Stimulated activated CD4-positive, alpha-beta T cell treated with anti-CD3 and anti-CD28 coated beads, Interleukin-15, amount 100 ng/mL, for 1 hour (primary cell): ENCODE data around the gene ACTL10.

Source experiments
- DNase-seq, 2 donors: peaks; one replicate each; pipeline ENCODE4 v3.0.0-alpha.2; 2020; ENCODE audit warnings: low read depth in 1 of 2, low spot score in 1 of 2

The ACTL10 gene

DNA sequence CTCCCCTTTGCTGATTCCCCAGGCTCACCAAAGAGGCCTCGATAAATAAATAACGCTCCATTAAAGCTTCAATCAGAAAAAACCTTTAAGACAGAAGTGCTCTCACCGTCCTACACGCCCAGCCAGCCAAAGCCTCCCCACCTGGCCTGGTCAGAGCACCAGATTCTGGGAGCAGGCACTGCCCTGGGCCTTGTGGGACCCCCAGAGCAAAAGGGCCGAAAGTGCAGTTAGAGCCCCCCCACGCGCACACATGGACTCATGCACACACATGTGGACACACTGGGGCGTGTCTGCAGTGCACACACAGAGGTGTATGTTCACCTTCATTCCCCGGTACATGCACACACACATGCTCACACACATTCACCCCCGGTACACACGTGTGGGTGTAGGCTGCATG is 9.4 kb downstream of the ACTL10 start:
- DNase-seq, result no peak

DNA sequence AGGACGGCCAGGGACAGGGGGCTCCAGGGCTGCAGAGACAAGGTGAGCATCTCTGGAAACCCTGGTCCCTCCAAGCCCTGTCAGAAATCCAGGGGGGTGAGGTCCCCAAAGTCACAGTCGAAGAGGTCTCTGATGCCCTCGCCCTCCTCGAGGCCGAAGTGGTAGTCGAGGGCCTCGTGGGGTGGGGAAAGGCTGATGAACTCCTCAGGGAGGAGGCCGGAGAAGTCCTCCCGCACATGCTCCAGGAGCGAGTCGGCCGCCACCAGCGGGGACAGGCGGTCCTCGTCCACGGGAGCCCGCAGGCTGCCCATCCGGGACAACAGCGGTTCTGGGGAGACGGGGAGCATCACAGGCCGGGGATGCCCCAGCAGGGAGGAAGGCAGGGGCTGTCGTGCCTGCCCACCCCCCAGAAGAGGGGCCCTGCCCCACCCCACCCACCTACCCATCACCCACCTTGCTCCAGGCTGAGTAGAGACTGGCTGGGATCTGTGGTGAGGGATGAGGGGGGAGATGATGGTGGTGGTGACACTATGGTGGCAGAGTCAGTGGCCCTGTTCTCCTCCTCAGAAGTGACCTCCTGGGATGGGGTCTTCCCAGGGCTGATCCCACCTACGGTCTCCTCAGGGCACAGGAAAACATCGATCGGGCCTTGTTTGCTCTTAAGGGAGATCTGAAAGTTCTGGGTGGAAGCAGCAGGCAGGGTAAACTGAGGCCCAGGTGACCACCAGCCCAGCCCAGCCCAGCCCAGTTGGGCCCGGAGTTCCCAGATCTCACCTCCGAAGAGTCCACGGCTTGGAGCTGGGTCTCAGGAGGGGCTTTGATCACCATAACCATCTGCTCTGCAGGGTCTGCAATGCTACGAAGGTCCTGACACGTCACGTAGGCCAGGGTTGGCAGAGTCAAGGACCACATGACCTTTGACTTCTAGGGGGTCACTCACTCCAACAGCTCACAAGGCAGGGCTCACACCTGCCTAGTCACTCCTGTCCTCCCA is 10.2 kb downstream of the ACTL10 start:
- DNase-seq, result no peak

- DNase-seq, result no peak
Observed at GRCh38 chr20:33677991-33678702, 11.4 kb downstream of the ACTL10 start.

GRCh38 chr20:33679758-33680485 is 13.2 kb downstream of the ACTL10 start:
- no peak for DNase-seq

DNA sequence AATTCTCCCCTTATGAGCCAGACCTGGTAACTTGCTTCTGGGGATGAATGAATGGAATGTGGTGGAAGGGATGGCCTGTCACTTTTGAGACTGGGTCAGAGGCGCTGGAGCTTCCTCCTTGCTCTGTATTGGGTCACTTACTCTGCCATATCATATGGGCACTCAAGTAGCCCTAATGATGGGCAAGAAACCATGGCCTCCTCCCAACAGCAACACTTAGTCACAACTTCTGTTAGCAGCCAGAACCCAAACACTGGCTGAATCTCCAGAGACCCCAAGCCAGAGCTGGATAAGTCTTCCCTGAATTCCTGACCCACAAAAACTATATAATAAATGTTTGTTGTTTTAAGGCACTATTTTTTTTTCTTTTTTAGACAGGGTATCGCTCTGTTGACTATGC is 13.9 kb downstream of the ACTL10 start:
- no peak for DNase-seq

- DNase-seq, result no peak
Observed at GRCh38 chr20:33681288-33681687, 14.5 kb downstream of the ACTL10 start.

DNA sequence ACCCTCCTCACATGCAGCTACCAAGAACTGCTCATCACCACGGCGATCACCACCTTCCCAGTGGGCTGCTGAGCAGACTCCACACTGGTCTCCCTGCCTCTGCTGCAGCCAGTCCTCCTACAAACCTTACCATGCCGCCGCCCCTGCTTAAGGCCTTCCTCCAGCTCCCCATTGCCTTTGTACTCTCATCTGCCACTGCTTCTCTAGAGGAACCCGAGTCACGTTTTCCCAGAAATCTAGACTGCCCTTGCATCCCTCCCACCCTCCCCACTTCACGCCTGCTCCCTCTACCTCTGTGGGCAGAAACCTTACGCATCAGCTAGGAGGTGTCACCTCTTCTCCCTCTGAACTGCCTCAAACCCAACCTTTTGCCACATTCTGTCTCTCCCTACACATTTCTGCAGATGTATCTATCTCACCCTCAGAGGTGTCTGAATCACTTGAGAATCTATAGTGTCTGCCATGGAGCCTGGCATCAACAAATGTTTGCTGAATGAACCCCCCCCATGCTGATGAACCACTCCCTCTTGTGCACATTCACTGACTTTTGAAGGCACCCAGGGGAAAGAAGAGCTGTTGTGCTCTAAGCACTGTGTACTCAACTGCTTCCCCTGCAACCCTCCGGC is 15.1 kb downstream of the ACTL10 start:
- no peak for DNase-seq

- DNase-seq, result no peak
Observed at GRCh38 chr20:33684533-33685327, 18.0 kb downstream of the ACTL10 start.

DNA sequence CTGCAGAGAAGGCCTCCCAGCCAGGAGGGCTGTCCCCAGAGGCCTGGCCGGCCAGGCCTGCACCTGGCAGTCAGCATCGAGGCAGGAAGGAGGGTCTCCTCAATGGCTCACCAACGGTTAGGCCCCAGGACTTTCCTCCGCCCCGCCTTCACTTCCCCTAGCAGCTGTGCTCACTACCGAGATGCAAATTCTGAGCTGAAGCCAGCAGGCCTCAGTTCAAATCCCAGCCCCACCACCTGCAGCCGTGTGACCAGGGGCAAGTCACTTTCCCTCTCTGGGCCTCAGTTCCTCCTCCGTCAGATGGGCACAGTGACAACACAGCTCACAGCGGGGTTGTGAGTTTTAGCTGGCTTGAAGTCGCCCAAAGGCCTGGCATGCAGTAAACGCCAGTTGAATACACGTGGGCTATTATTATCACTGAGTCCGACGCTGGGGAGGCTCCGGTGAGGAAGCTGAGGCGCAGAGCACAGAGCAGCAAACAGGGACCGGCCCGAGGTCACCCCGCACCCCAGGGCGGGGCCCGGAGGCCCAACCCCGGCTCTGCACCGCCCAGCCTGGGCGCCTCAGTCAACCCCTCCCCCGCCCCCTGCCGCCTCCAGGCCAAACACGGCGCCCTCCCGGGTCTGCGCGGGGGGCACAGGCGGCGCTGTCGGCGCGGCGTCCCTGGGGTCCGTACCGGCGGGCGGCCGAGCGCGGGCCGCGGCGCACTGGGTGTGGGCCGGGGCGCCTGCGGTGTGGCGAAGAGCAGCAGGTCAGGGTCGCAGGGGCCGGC is 18.8 kb downstream of the ACTL10 start:
- peak in 1 of 2 donors; percentile 51 for DNase-seq

GRCh38 chr20:33686100-33686983 is 19.6 kb downstream of the ACTL10 start, which contains the start of gene E2F1:
TSS of gene E2F1 (minus strand) at chr20:33686385. CDS start at chr20:33686264, 121 bp downstream.
- DNase-seq, result peak; percentile 87 to 94

GRCh38 chr20:33686984-33687366 is 20.2 kb downstream of the ACTL10 start:
- DNase-seq, result no peak

DNA sequence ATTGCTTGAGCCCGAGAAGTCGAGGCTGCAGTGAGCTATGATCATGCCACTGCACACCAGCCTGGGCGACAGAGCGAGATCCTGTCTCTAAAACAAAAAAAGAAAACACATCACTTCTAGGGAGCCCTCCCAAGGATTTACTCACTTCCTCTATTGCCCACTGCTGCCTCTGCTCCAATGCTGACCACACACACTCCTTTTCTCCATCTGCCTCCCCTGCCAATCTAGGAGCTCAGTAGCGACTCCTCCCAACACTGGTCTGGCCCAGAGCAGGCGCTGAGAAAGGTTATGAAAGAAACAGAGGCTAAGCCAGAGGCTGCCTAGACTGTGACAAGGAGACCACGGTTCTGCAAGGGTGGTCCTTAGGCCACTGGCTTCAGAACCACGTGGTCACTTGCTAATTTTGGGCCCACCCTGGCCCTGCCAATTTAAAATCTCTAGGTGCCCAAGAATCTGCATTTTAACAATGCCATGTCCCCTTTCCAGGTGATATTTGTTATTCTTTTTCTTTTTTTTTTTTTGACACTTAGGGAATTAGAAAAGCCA is 20.7 kb downstream of the ACTL10 start:
- no peak for DNase-seq

DNA sequence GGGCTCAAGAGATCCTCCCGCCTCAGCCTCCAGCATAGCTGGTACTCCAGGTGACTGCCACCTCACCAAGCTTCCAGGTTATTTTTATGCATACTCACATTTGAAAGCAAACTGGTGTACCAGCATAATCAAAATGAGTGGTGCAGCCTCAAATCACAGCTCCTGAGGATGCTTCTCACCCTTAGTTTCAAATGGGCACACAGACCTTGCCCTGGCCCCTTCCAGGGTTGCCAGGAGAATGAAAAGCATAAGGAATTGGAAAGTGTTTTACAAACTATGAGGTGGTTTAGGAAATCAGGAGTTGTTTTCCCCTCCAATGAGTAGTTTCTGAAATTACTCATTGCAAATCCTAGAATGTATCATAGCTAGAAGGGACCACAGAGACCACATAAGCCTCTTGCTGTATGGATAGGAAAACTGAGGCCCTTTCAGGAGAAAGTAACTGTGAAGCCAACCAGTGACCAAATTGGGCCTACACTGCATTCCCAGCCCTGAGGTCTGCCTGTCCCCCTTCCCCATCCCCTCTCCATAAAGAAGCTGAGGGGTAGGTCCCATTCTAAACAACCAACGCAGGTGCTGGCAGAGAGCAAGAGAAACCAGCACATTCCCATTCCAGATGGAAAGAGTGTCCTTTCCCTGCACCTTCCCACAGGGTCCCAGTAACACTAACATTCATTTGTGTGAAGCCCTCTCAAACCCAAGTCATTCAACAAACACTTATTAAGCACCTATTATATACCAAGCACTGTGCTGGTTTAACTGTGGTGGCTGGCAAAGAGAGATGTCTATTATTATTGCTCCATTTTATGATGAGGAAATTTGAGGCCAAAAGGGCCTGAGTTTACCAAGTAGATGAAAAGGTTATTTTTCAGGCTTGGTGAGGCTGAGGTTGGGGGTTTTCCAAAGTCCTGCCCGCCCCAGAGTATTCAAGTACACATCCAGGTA is 21.5 kb downstream of the ACTL10 start:
- DNase-seq, result no peak

GRCh38 chr20:33688938-33689424 is 22.2 kb downstream of the ACTL10 start:
- no peak for DNase-seq

DNA sequence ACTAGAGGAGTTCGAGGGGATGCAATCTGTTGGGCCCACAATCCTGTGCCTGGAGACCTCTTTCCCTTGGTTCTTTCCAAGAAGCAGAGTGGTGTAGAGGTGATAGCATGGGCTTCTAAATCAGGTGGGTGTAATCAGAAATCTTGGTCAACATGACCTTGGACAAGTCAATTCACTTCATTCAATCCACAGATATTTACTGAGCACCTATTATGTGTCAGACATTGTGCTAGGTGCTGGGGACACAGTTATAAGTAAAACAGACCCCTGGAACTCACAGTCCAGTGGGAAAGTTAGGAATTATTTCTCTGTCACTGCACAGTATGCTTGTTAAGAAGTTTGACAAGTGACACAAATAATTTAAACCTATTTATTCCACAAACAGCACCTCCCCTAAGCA is 22.8 kb downstream of the ACTL10 start:
- DNase-seq, result no peak

GRCh38 chr20:33689973-33690372 is 23.2 kb downstream of the ACTL10 start:
- peak in 1 of 2 donors; percentile 31 for DNase-seq

GRCh38 chr20:33693289-33693688 is 26.5 kb downstream of the ACTL10 start:
- no peak for DNase-seq
